ENCODE data around the gene FLACC1.

GRCh38 chr2:201264472-201265173, 92.5 kb downstream of the FLACC1 start:
- TF ChIP-seq, protein P1, sequence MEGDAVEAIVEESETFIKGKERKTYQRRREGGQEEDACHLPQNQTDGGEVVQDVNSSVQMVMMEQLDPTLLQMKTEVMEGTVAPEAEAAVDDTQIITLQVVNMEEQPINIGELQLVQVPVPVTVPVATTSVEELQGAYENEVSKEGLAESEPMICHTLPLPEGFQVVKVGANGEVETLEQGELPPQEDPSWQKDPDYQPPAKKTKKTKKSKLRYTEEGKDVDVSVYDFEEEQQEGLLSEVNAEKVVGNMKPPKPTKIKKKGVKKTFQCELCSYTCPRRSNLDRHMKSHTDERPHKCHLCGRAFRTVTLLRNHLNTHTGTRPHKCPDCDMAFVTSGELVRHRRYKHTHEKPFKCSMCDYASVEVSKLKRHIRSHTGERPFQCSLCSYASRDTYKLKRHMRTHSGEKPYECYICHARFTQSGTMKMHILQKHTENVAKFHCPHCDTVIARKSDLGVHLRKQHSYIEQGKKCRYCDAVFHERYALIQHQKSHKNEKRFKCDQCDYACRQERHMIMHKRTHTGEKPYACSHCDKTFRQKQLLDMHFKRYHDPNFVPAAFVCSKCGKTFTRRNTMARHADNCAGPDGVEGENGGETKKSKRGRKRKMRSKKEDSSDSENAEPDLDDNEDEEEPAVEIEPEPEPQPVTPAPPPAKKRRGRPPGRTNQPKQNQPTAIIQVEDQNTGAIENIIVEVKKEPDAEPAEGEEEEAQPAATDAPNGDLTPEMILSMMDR (IDR thresholded peaks at IDR 0.05) = no peak
- TF ChIP-seq POLR2A (IDR thresholded peaks at IDR 0.05) = no peak

Data from lower leg skin (tissue), 3 donors.